ENCODE results near the gene OR6F1. TPM values are rescaled to one million over a fixed set of nuclear protein-coding genes. Genes with fewer than 3 reads are reported as not detected.

Gene OR6F1
- polyA plus RNA-seq, 1 of the 3 experiments (the other 2 are of a cell fraction) = not detected

GRCh38 chr1:247749870-247750269 is 33.4 kb upstream of the OR6F1 start (continued):
- TF ChIP-seq PBX3 (IDR thresholded peaks at IDR 0.05) = no peak
- no peak for TF ChIP-seq JUND (IDR thresholded peaks at IDR 0.05)
- TF ChIP-seq MEF2A (IDR thresholded peaks at IDR 0.05; ENCODE audit: borderline replicate concordance, low read depth) = no peak

- 4% methylated on average over 2 of the region's 2 CpGs for WGBS (ENCODE audit: low lambda C conversion rate)
- H4K20me1 ChIP-seq (ENCODE audit: insufficient read depth) = no peaks in the 10 kb centered on the region
These were observed 31.6 kb upstream of the OR6F1 start, which contains the start of gene OR14A2 for GRCh38 chr1:247748041-247748440. Gene OR14A2, minus strand, starts transcription at chr1:247748141.

More at GRCh38 chr1:247748041-247748440, 31.6 kb upstream of the OR6F1 start, which contains the start of gene OR14A2:
- Histone ChIP-seq H3K9me2 (no peaks in the 10 kb centered on the region), H3K27ac (ENCODE audit: low read depth in 2 of 2, low read length in 1 of 2) (peak within 1 kb of the TSS in 1 of 2 experiments; percentile 53; a peak in 2 of 4 replicates), H3K4me3 (ENCODE audit: low read depth in 2 of 2, low read length in 1 of 2) (no peak within 1 kb of the TSS), H3K27me3 (ENCODE audit: insufficient read depth) (no peaks in the 10 kb centered on the region), H3F3A (replicated peaks; ENCODE audit: insufficient read depth) (peaks cover 8% of the 10 kb centered on the region), H3K36me3 (replicated peaks in 1 of 2; ENCODE audit: control insufficient read depth in 1 of 2, insufficient read depth in 2 of 2, low read length in 1 of 2) (no peaks in the 10 kb centered on the region), H3K4me1 (ENCODE audit: control insufficient read depth in 1 of 2, insufficient read depth in 2 of 2, low read depth in 1 of 2, low read length in 1 of 2) (no peaks in the 10 kb centered on the region), H3K9me3 (no peaks in the 10 kb centered on the region), H3K9ac (no peak within 1 kb of the TSS), H3K79me2 (ENCODE audit: insufficient read depth) (no peaks in the 10 kb centered on the region), H3K4me2 (no peak within 1 kb of the TSS), H2AFZ (ENCODE audit: low read depth) (peak within 1 kb of the TSS; percentile 11; the same call in 1 of the 2 replicates)
- TF ChIP-seq SMC3 (IDR thresholded peaks at IDR 0.05; ENCODE audit: low read depth, low read length) = no peak
- TF ChIP-seq ELF1 (IDR thresholded peaks at IDR 0.05) = no peak
- TF ChIP-seq RCOR1 (IDR thresholded peaks at IDR 0.05; ENCODE audit: low read length) = no peak
- TF ChIP-seq CTCF (IDR thresholded peaks at IDR 0.05) = no peak
- no peak for TF ChIP-seq JUND (IDR thresholded peaks at IDR 0.05)
- no peak for TF ChIP-seq FOXM1 (IDR thresholded peaks at IDR 0.05; ENCODE audit: low read depth)
- TF ChIP-seq FOXJ3 (CRISPR knock-in tag; IDR thresholded peaks at IDR 0.05) = no peak
- no peak for TF ChIP-seq MAX (IDR thresholded peaks at IDR 0.05; ENCODE audit: low read depth)
- no peak for TF ChIP-seq USF2 (IDR thresholded peaks at IDR 0.05; ENCODE audit: borderline replicate concordance, low read depth, low read length)
- TF ChIP-seq FOSL2 (IDR thresholded peaks at IDR 0.05; ENCODE audit: borderline replicate concordance, low read depth) = no peak
- no peak for TF ChIP-seq MXI1 (IDR thresholded peaks at IDR 0.05; ENCODE audit: low read depth, low read length)
- no peak for TF ChIP-seq MEF2A (IDR thresholded peaks at IDR 0.05; ENCODE audit: borderline replicate concordance, low read depth)
- no peak for TF ChIP-seq GATA2 (CRISPR knock-in tag; IDR thresholded peaks at IDR 0.05)
- TF ChIP-seq USF1 (IDR thresholded peaks at IDR 0.05; ENCODE audit: borderline replicate concordance, low read depth) = no peak
- ChIA-PET POLR2A (no interaction called here), CTCF (no interaction called here)
- no peak for DNase-seq
